Neural cell (in vitro differentiated cells): ENCODE measurements around the gene IL1RAP.

Experiments used
- EP300 ChIP-seq: fragments of 450-650 bp; conservative IDR thresholded peaks from 2 replicates; pipeline ENCODE4 v1.6.1; 2014; ENCODE audit warnings: antibody characterized with exemption, mild to moderate bottlenecking, moderate library complexity; ENCODE audit not compliant: poor library complexity, severe bottlenecking
- EZH2 ChIP-seq: fragments of 200-600, 300-800 bp; shearing (Covaris generic), sonication (generic); IDR thresholded peaks from 2 replicates; pipeline ENCODE4 v1.6.1; 2014; ENCODE audit warnings: antibody characterized with exemption, low read length, borderline replicate concordance, mild to moderate bottlenecking; ENCODE audit not compliant: insufficient read depth, poor library complexity, severe bottlenecking
- MXI1 ChIP-seq: fragments of 450-650 bp; conservative IDR thresholded peaks from 2 replicates; pipeline ENCODE4 v1.6.1; 2014; ENCODE audit warnings: antibody characterized with exemption, mild to moderate bottlenecking; ENCODE audit not compliant: poor library complexity, severe bottlenecking
- REST ChIP-seq: IDR thresholded peaks from 2 replicates; pipeline ENCODE4 v1.6.1; 2012; ENCODE audit warnings: borderline replicate concordance
- TAF1 ChIP-seq: IDR thresholded peaks from 2 replicates; pipeline ENCODE4 v1.6.1; 2012; ENCODE audit warnings: low read depth
- TF ChIP-seq, protein P1 (sequence below): fragments of 450-650 bp; IDR thresholded peaks from 2 replicates; pipeline ENCODE4 v1.5.1; 2014; ENCODE audit warnings: antibody characterized with exemption, mild to moderate bottlenecking, moderate library complexity; ENCODE audit not compliant: poor library complexity, severe bottlenecking

DNA sequence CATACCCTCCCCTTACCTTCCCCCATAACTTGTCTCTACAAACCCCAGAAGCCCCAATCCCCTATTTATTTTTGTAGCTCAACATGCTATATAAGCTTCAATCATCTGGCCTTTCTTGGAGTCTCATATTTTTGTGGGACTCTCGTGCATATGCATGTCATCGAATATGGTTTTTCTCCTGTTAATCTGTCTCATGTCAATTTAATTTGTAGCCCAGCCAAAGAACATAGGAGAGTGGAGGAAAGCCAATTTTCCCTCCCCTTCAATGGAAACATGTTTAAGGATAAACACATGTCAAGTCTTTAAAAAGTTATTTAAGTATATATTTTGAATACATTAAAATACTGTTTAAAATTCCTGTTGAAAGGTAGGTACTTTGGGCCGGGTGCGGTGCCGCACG is 176.4 kb downstream of the IL1RAP start:
- TF ChIP-seq MXI1 = no peak
- TF ChIP-seq, protein P1, sequence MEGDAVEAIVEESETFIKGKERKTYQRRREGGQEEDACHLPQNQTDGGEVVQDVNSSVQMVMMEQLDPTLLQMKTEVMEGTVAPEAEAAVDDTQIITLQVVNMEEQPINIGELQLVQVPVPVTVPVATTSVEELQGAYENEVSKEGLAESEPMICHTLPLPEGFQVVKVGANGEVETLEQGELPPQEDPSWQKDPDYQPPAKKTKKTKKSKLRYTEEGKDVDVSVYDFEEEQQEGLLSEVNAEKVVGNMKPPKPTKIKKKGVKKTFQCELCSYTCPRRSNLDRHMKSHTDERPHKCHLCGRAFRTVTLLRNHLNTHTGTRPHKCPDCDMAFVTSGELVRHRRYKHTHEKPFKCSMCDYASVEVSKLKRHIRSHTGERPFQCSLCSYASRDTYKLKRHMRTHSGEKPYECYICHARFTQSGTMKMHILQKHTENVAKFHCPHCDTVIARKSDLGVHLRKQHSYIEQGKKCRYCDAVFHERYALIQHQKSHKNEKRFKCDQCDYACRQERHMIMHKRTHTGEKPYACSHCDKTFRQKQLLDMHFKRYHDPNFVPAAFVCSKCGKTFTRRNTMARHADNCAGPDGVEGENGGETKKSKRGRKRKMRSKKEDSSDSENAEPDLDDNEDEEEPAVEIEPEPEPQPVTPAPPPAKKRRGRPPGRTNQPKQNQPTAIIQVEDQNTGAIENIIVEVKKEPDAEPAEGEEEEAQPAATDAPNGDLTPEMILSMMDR = no peak
- TF ChIP-seq TAF1 = no peak
- no peak for TF ChIP-seq REST
- TF ChIP-seq EZH2 = no peak
- TF ChIP-seq EP300 = no peak
